Measurements from ENCODE around the gene CAVIN3.

GRCh38 chr11:6365659-6366058 is 45.4 kb upstream of the CAVIN3 start:
- TF ChIP-seq CTCF (IDR thresholded peaks at IDR 0.05) (no peak), POLR2A (IDR thresholded peaks at IDR 0.05) (no peak), POLR2AphosphoS5 (IDR thresholded peaks at IDR 0.05) (no peak), EP300 (IDR thresholded peaks at IDR 0.05; ENCODE audit: low read depth) (no peak)
